Stimulated activated CD4-positive, alpha-beta T cell treated with anti-CD3 and anti-CD28 coated beads, Interleukin-4, amount 100 ng/mL, for 48 hours (primary cell): ENCODE measurements around the gene GALNT10.

Experiments used
- DNase-seq, 2 donors: peaks; one replicate each; pipeline ENCODE4 v3.0.0-alpha.2; 2020; ENCODE audit warnings: low read depth in 2 of 2

Gene GALNT10

DNA sequence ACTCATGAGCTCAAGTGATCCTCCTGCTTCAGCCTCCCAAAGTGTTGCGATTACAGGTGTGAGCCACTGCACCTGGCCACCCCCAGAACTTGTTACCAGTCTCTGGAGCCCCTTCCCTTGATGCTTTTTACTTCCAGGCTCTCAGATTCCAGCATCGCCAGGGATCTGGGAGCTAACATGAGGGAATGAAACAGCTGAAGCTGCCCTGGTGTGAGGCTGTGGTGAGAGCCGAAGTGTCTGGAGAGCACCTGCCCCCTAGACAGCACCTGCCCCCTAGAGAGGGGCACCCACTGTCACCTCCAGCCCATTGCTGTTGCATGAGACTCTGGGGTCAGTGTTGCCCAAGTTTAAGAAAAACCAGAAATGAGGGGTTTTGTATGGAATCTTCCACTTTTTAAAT, 131.0 kb downstream of the GALNT10 start:
- no peak for DNase-seq

DNA sequence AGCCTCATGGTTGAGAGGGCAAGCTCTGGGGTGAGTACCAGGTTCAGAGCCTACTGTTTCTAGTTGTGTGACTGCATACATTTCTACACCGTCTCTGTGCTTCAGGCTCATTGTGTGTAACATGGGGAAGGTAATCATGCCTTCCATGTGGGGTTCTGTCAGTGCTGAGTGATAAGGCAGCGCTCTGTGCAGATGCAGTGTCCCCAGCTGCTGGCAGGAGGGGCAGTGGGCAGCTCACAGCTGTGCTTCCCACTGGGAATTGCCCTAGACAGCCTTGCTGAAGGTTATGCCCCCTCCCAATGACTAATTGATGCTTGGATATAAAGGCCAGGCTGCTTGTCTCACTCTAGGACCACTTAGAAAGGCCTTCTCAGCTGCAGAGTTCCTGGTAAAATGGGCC, 133.5 kb downstream of the GALNT10 start:
- DNase-seq, result no peak

DNA sequence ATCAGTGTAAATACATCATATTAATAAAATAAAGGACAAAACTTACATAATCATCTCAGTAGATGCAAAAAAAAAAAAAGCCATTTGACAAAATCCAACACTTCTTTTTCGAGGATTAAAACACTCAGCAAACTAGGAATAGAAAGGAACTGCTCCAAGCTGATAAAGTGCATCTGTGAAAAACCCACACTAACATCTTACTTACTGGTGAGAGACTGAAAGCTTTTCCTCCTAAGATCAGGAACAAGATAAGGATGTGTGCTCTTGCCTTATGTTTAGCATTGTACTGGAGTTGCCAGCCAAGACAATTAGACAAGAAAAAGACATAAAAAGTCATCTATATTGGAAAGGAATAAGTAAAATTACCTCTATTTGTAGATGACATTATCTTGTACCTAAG, 135.0 kb downstream of the GALNT10 start:
- no peak for DNase-seq

DNA sequence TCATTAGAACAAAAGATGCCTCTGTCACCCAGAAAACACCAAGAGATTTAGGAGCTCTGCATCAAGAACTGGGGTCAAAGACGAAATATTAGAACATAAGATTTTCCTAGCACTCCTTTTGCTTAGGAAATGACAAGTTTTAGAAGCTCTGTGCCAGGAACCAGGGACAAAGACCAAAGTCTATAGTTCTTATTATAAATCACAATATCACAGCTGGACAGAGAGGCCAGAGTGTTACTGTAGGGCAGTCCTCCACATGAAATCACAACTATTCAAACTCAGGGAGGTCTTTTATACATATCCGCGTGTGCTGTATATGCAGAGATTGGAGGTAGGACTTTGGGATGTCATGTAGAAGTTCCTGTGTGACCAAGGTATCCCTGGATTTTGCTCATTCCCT, 138.5 kb downstream of the GALNT10 start:
- no peak for DNase-seq

DNA sequence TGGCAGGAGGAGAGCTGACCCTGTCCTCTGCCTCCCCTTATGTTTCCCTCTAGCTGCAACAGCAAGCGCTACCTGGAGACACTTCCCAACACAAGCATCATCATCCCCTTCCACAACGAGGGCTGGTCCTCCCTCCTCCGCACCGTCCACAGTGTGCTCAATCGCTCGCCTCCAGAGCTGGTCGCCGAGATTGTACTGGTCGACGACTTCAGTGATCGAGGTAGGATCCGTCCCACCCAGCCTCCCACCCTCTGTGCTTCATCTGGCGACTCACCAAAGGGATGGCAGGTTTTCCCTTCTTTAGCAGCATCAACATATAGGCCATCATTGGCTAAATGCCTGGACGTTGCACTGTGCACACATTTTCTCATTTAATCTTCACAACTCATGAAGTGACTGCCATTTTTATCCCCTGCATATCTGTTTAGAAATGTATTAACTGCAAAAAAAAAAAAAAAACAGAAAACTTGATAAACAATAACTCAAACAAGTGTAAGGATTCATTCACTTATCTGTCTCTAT, 139.0 kb downstream of the GALNT10 start:
- DNase-seq, result no peak

DNA sequence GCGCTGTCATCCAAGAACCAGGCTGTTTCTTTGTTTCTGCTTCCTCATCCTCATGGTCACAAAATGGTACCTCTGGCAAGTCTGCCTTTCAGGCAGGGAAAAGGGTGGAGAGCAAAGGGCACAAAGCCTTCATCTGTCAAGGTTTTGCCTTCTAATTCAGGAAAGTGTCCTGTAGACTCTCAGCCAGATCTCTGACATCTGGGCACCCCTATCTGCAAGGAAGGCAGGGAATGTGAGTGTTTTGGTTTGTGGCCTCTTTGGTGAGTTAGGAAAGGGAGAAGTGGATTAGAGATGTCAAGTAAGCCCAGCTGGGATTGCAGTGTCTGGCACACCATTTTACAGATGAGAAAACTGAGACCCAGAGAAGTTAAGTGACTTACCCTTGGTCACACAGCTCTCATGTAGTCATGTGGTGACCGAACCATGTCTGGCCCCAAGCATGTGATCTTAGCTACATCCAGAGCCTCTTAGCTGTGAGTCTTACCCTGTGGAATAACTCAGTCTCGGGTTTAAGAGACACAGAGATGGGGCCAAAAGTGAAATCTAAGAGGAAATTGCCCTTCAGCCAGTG, 139.6 kb downstream of the GALNT10 start:
- no peak for DNase-seq

DNA sequence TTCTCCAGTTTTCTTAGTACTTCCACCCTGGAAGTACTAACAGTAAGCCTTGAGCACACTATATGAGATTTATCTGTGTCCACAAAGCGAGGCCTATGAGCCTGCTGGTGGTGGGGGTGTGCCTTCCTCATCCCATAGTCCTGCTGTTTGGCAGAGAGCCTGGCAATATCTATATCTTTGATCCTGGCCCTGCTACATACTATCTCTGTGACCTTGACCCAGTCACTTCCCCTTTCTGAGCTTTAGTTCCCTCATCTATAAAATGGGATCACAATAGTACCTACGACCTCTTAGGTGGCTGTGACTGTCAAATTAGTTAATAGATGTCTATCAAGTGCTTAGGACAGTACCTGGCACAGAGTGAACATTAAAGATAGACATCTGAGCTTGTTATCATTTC, 140.7 kb downstream of the GALNT10 start:
- no peak for DNase-seq

DNA sequence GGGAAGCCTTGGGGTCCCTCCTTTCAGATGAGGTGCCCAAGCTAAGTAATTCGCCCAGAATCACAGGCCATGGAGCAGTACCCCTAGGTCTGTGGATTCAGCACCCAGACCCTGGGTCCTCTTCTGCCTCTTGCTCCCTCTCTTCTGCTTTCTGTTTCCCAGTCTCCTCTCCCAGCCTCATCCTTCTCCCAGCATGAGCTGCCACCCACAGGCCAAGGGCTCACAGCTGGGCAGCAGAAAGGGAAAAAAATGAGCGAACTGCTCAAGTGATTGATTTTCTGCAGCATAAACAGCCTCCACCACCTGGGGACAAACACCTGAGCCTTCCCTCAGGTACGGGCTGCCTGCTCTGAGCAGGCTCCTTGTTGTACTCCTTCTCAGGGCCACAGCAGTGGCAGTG, 141.4 kb downstream of the GALNT10 start:
- no peak for DNase-seq

DNA sequence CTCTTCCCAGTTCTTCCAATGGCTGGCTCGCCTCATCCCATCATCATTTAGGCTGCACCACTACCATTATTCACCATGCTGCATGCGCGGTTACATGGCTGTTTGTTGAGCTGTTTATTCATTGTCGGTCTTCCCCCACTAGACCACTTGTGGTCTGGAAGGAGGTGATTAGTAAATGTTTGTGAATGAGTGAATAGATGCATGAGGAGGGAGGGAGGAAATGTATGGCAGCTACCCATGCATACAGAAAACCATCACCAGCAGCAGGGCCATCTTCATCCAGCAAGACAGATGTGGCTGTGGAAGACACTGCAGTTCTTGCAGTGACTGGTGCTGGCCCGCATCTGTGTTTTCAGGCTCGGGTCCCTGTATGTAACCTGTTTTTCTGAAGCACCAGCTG, 141.9 kb downstream of the GALNT10 start:
- DNase-seq, result no peak

DNA sequence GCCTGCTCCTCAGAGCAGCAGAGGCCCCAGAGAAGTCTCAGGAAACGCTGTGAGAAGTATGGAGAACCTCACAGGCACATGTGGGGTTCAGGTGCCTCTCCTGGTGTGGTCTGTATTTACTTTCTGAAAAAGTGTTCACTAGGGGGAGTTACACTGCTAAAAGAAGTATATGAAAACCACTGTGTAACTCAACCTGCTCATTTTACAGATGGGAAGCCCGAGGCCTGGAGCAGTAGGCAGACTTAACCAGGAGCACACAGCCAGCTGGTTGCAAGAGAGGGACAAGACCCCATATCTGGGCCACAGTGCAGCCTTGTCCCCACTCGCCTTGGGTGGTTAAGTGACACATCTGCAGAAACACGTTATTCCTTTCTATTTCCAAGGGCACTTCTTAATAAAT, 142.5 kb downstream of the GALNT10 start:
- no peak for DNase-seq

DNA sequence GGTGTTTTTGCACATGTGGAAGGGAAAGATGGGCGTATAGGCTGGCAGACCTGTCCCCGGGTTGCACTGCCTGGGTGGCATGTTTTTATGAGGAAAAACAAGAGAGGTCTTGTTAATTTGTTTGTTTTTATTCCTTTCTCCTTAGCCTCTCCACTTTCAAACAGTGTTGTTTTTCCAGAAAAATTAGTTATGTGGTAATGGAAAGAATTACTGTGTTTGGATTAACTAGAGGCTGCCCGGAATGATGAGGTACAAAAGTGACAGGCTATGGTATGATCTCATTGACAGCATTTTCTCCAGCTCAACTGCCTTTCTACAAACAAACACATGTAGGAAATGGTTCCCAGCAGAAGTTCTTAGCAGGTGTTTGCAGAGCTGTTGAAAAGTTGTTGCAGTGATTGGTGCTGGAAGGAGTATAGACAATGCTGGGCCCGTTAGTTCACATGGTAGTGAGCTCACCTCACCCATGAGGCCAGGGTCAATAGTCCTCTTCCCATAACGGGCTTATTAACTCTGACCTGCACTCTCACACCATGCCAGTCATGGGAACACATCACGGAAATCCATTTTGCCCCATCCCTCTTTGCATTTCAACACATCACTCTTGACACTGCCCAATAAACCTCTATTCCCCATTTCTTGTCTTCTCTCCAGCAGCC, 144.0 kb downstream of the GALNT10 start:
- DNase-seq, result no peak

DNA sequence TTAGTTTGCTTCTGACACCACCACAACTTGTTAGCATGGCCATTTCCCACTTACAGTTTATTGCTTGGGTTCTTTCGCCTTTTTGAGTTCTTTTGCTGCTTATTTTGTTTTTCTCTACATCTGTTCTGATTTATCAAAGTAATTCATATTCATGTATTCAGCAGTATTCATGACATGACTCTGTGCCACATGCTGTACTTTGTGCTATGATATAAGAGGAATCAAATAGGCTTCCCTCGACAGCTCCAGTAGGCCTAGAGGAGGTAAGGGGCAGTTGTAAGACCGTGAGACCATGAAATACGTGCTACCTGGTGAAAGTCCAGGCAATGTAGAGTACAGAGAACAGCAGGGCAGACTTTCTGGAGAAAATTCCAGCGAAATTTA, 144.5 kb downstream of the GALNT10 start:
- DNase-seq, result no peak

DNA sequence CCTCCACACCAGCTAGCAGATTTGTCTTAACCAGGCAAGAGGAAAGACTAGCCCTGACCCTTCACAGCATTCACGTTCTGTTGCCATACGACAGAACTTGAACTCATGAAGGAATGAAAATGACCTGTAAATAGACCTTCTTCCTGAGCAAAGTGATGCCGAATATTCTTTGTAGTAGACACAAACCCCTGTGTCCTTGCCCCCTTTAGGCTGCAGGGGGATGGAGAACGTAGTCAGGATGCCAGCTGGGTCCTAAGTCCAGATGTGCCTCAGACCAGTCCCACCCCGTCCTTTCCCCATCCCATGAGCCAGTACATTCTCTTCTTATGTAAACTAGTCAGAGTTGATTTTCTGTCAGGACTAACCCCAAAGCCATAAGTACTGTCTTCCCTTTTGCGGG, 151.1 kb downstream of the GALNT10 start:
- DNase-seq, result no peak

DNA sequence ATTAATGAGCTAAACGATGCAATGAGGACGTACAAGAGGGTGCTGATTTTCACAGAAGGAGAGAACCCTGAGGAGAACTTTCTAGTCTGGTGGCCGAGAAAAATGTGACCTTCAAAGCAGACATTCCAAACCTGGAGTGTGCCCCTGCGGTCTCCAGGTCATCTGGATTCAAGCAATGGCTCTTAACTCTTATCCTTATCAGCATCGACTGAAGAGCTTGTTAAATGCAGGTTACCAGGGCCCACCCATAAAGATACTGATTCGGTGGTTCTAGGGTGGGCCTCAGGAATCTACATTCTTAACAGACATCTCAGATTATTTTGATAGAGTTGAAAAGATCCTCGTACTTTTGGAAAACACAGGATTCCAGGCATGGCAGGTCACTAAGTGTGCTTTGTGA, 151.7 kb downstream of the GALNT10 start:
- no peak for DNase-seq

DNA sequence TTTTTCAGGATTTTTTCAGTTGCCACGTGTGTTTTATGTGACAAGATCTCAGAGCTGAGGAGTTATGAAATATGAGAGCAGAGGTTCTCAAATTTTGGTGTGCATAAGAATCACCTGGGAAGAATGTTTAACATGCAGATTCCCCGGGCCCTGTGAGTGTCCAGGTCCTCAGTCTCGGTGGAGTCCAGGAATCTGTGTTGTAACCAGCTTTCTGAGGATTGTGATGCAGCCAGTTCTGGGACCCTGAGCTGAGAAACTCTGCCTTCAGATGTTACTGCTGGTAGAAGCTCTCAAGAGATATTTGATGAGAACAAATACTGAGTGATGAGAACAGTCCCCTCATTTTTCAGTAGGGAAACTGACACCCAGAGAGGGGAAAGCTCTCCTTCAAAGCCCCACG, 152.4 kb downstream of the GALNT10 start:
- no peak for DNase-seq

DNA sequence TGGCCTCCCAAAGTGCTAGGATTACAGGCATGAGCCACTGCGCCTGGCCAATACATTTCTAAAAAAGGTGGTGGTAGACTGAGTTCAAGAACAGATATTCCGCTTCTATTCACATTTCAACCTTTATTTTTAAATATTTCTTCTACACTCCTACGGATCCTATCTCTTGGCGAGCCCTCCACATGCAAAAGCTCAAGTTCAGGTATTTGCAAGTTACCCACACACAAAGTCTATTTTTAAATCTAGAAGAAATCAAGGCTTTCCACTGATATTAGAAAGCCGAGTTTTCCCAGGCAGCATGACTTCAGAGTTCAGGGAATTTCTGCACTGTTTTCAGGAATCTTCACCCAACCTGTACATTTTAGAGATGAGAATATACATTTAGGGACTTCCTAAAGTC, 153.9 kb downstream of the GALNT10 start:
- no peak for DNase-seq

DNA sequence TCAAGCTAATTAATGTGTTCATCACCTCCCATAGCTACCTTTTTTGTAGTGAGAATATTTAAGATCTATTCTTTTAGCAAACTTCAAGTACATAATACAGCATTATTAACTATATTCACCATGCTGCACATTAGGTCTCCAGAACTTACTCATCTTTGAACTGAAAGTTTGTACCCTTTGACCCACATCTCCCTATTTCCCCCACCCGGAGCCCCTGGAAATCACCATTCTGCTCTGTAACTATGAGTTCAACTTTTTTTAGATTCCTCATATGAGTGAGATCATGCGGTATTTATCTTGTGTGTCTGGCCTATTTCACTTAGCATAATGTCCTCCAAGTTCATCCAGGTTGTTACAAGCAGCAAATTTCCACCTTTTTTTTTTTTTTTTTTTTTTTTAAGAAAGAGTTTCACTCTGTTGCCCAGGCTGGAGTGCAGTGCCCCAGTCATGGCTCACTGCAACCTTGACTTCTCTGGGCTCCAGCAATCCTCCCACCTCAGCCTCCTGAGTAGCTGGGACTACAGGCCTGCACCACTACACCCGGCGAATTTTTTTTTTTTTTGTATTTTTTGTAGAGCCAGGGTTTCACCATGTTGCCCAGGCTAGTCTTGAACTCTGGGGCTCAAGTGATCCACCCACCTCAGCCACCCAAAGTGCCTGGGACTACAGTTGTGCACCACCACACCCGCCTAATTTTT, 154.9 kb downstream of the GALNT10 start:
- no peak for DNase-seq

DNA sequence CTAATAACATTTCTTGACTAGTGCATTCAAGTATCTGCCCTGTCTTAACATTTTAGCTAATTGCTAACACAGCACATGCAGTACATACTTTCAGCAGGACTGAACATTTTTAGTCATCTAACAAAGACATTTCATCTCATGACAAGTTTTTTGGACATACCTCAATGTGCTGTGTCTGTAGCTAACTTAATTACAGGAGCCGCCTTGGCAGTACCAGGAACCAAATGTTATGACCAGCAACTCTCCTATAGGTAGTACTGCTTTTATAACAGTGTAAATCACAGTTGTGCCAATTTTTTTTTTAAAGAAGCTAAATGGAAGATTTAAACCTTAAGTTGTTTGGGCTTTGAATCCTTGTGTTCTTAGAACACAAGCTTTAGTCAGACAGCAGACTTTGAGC, 155.9 kb downstream of the GALNT10 start:
- no peak for DNase-seq

DNA sequence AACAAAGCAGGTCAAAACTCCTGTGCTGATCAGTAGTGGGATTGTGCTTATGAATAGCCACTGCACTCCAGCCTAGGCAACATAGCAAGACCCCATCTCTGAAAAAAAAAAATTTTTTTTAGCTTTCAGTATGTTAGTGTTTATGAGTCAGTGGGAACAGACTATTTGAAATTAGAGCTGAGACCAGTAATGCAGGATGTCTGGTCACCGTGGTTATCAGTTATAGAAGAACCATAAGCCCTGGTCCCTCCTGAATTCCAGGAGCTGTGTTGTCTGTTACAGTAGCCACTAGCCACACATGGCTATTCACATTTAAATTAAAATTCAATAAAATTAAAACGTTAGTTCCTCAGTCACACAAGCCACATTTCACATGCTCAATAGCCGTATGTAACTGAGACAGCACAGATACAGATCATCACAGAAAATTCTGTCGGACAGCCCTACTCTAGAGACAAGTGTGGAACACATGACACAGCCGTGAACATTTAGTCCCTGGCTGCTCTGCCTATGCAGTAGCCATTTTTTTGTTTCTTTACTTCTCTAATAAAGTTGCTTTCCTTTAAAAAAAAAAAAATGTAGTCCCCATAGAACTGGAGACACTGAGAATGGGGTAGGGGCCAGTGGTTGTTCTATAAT, 159.2 kb downstream of the GALNT10 start:
- DNase-seq, result no peak

DNA sequence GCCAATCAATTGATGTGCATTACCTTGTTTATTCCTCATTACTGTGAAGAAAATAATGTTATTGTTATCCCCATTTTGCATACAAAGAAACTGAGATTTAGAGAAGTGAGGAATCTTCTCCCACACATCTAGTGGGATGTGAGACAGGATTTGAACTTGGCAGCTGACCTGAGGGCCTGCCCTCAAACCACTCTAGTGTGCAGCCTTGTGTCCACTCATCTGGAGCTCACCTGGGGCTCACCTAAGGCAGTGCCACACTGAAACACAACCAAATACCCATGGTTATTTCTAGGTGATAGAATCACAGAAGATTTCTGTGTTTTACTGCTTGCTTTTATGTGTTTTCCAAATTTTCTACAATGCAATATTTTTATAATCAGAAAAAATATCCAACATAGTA, 160.6 kb downstream of the GALNT10 start:
- no peak for DNase-seq

DNA sequence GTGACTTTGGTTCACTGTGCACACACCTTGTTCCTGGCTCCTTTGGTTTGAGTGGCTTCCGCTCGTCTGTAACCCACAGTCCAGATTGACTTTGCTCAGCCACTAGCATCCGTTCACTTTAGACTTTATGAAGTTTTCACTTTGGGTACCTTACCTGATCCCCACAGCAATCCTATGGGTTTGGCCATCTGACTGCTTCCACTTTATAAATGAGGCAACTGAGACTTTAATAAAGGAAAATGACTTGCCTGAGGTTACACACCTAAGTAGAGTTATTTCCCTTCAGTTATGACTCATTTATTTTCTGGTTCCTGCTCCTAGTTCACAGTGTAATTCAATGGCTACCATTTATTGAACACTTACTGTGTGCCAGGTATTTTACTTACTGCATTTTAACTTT, 161.0 kb downstream of the GALNT10 start:
- DNase-seq, result no peak

DNA sequence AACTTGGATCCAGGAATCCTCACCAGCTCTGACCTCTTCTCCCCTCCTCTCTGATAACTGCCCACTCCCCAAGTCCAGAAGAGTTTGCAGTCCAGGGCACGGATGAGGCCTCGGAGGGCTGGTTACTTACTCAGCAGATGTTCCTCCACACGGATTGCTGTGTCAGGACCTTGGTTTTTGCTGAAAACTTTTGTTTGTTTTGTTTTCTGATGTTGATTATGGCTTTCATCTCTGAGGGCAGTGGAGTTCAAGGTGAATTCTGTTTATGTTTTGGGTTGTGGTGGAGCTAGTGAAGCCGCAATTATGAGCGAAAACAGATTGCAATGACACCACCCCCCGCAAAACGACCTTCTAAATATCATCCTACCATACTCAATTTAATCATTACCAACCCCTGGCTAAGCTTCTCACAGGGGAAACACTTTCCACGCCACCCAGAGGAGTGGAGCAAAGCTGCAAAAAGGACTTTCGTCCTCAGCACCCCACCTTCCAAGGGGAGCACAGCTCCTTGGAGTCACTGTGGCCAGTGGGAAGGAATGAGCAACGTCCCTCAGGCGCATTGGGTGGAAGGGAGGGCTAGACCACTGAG, 162.5 kb downstream of the GALNT10 start:
- no peak for DNase-seq
